ENCODE measurements around the gene RNF144A. TPM values are rescaled to one million over a fixed set of nuclear protein-coding genes. Genes with fewer than 3 reads are reported as not detected.

The RNF144A gene
- total RNA-seq, 1 donor from 2014 or later, result 0.26 TPM

- TF ChIP-seq CTCF (IDR thresholded peaks at IDR 0.05; ENCODE audit: insufficient read depth, low read length, severe bottlenecking), result no peak
- Histone ChIP-seq H3K27me3 (ENCODE audit: control insufficient read depth, insufficient read depth, low read length) (no peaks in the 10 kb centered on the region), H3K36me3 (ENCODE audit: control insufficient read depth, insufficient read depth, low read length) (no peaks in the 10 kb centered on the region), H3K4me3 (ENCODE audit: low read depth, low read length) (no peak overlapping the region)
- FAIRE-seq (no peak), DNase-seq (ENCODE audit: low read depth) (no peak)
Measured at GRCh38 chr2:6955511-6956136, 38.4 kb downstream of the RNF144A start.

- no peak for TF ChIP-seq CTCF (IDR thresholded peaks at IDR 0.05; ENCODE audit: insufficient read depth, low read length, severe bottlenecking)
- DNase-seq (ENCODE audit: low read depth), result no peak
- H3K27me3 ChIP-seq (ENCODE audit: control insufficient read depth, insufficient read depth, low read length), result no peaks in the 10 kb centered on the region
- no peak overlapping the region for H3K4me3 ChIP-seq (ENCODE audit: low read depth, low read length)
- no peak for FAIRE-seq
- no peaks in the 10 kb centered on the region for H3K36me3 ChIP-seq (ENCODE audit: control insufficient read depth, insufficient read depth, low read length)
Measured at GRCh38 chr2:6956566-6956965, 39.4 kb downstream of the RNF144A start.

GRCh38 chr2:6957031-6957714 lies 40.0 kb downstream of the RNF144A start:
- no peaks in the 10 kb centered on the region for H3K27me3 ChIP-seq (ENCODE audit: control insufficient read depth, insufficient read depth, low read length)
- FAIRE-seq (no peak), DNase-seq (ENCODE audit: low read depth) (no peak)
- no peaks in the 10 kb centered on the region for H3K36me3 ChIP-seq (ENCODE audit: control insufficient read depth, insufficient read depth, low read length)
- no peak for TF ChIP-seq CTCF (IDR thresholded peaks at IDR 0.05; ENCODE audit: insufficient read depth, low read length, severe bottlenecking)
- H3K4me3 ChIP-seq (ENCODE audit: low read depth, low read length), result no peak overlapping the region

GRCh38 chr2:6957910-6958615 lies 40.9 kb downstream of the RNF144A start:
- Histone ChIP-seq H3K36me3 (ENCODE audit: control insufficient read depth, insufficient read depth, low read length) (no peaks in the 10 kb centered on the region), H3K4me3 (ENCODE audit: low read depth, low read length) (no peak overlapping the region), H3K27me3 (ENCODE audit: control insufficient read depth, insufficient read depth, low read length) (no peaks in the 10 kb centered on the region)
- DNase-seq (ENCODE audit: low read depth) (no peak), FAIRE-seq (no peak)
- no peak for TF ChIP-seq CTCF (IDR thresholded peaks at IDR 0.05; ENCODE audit: insufficient read depth, low read length, severe bottlenecking)

- H3K36me3 ChIP-seq (ENCODE audit: control insufficient read depth, insufficient read depth, low read length), result no peaks in the 10 kb centered on the region
- FAIRE-seq (no peak), DNase-seq (ENCODE audit: low read depth) (no peak)
- no peak for TF ChIP-seq CTCF (IDR thresholded peaks at IDR 0.05; ENCODE audit: insufficient read depth, low read length, severe bottlenecking)
- H3K27me3 ChIP-seq (ENCODE audit: control insufficient read depth, insufficient read depth, low read length), result no peaks in the 10 kb centered on the region
- no peak overlapping the region for H3K4me3 ChIP-seq (ENCODE audit: low read depth, low read length)
Measured at GRCh38 chr2:6958616-6959235, 41.5 kb downstream of the RNF144A start.
